ENCODE data around the gene MGAT5. TPM values are rescaled to one million over a fixed set of nuclear protein-coding genes. Genes with fewer than 3 reads are reported as not detected.

Gene MGAT5
- total RNA-seq, 1 experiment from 2014 or later, result 23.0 TPM

- no peak for DNase-seq (ENCODE audit: extremely low read depth, low read depth)
Observed at GRCh38 chr2:134253117-134253704, 661 bp upstream of the MGAT5 start.

- no peak for DNase-seq (ENCODE audit: extremely low read depth, low read depth)
Observed at GRCh38 chr2:134254824-134255223, 952 bp downstream of the MGAT5 start.

GRCh38 chr2:134256956-134257355 lies 3.1 kb downstream of the MGAT5 start:
- DNase-seq (ENCODE audit: extremely low read depth, low read depth), result no peak

- DNase-seq (ENCODE audit: extremely low read depth, low read depth), result no peak
Observed at GRCh38 chr2:134257509-134257908, 3.6 kb downstream of the MGAT5 start.

GRCh38 chr2:134257965-134258683 lies 4.3 kb downstream of the MGAT5 start:
- no peak for DNase-seq (ENCODE audit: extremely low read depth, low read depth)

- DNase-seq (ENCODE audit: extremely low read depth, low read depth), result no peak
Observed at GRCh38 chr2:134258684-134259388, 5.0 kb downstream of the MGAT5 start.

- no peak for DNase-seq (ENCODE audit: extremely low read depth, low read depth)
Observed at GRCh38 chr2:134259571-134259970, 5.7 kb downstream of the MGAT5 start.

GRCh38 chr2:134259994-134260393 lies 6.1 kb downstream of the MGAT5 start:
- DNase-seq (ENCODE audit: extremely low read depth, low read depth), result no peak

GRCh38 chr2:134260713-134261112 lies 6.8 kb downstream of the MGAT5 start:
- no peak for DNase-seq (ENCODE audit: extremely low read depth, low read depth)

- no peak for DNase-seq (ENCODE audit: extremely low read depth, low read depth)
Observed at GRCh38 chr2:134261398-134262131, 7.7 kb downstream of the MGAT5 start.

GRCh38 chr2:134262684-134263083 lies 8.8 kb downstream of the MGAT5 start:
- DNase-seq (ENCODE audit: extremely low read depth, low read depth), result no peak

- no peak for DNase-seq (ENCODE audit: extremely low read depth, low read depth)
Observed at GRCh38 chr2:134268265-134268664, 14.4 kb downstream of the MGAT5 start.

GRCh38 chr2:134269230-134269629 lies 15.4 kb downstream of the MGAT5 start:
- no peak for DNase-seq (ENCODE audit: extremely low read depth, low read depth)

GRCh38 chr2:134269972-134270735 lies 16.3 kb downstream of the MGAT5 start:
- no peak for DNase-seq (ENCODE audit: extremely low read depth, low read depth)

GRCh38 chr2:134271758-134272157 lies 17.9 kb downstream of the MGAT5 start:
- no peak for DNase-seq (ENCODE audit: extremely low read depth, low read depth)

GRCh38 chr2:134272806-134273205 lies 18.9 kb downstream of the MGAT5 start:
- no peak for DNase-seq (ENCODE audit: extremely low read depth, low read depth)

- no peak for DNase-seq (ENCODE audit: extremely low read depth, low read depth)
Observed at GRCh38 chr2:134273256-134273983, 19.5 kb downstream of the MGAT5 start.

GRCh38 chr2:134274121-134274520 lies 20.2 kb downstream of the MGAT5 start:
- no peak for DNase-seq (ENCODE audit: extremely low read depth, low read depth)

GRCh38 chr2:134275058-134275862 lies 21.4 kb downstream of the MGAT5 start:
- DNase-seq (ENCODE audit: extremely low read depth, low read depth), result no peak
